B cell (primary cell): ENCODE data around the gene PHF21B. TPM values are rescaled to one million over a fixed set of nuclear protein-coding genes. Genes with fewer than 3 reads are reported as not detected.

ENCODE experiments used
- ATAC-seq: fragments of 200-7000 bp; cut with Tn5 transposase; one replicate; pipeline ENCODE4 v1.10.0; 2021; ENCODE audit warnings: low read depth, mild to moderate bottlenecking, moderate number of reproducible peaks, moderate library complexity
- CTCF ChIA-PET: fragments of 350-600 bp; sonication (Branson Sonifier 250); formaldehyde crosslinking; loops from one replicate; lab custom pipeline; 2021; ENCODE audit warnings: antibody characterized with exemption, inconsistent platforms; lab: Charles Lee
- POLR2A ChIA-PET: fragments of 350-600 bp; sonication (Branson Sonifier 250); formaldehyde crosslinking; loops from one replicate; lab custom pipeline; 2021; ENCODE audit warnings: antibody characterized with exemption; lab: Charles Lee
- DNase-seq: peaks from one replicate; pipeline ENCODE4 v3.0.0; 2013
- H2AFZ ChIP-seq: 2 replicates; pipeline ENCODE4 v1.6.1; 2012; ENCODE audit warnings: mild to moderate bottlenecking, low read depth, low read length; ENCODE audit not compliant: insufficient read depth, poor library complexity, severe bottlenecking
- H3K27ac ChIP-seq, 2 donors: 1 replicate in 1 of 2; 2 replicates in 1 of 2; pipeline ENCODE4 v1.5.1; 2012 to 2013; ENCODE audit warnings: low read length in 2 of 2, mild to moderate bottlenecking in 2 of 2, moderate library complexity in 1 of 2
- H3K27me3 ChIP-seq, 4 experiments: fragments of 200-600 bp in 1 of 4; sonication (generic) in 1 of 4; replicated peaks in 1 of 4; 1 replicate in 2 of 4; 2 replicates in 2 of 4; pipeline versions ENCODE4 v1.6.1 to v1.7.0; 2013 to 2016; ENCODE audit warnings: low read length in 3 of 4, mild to moderate bottlenecking in 2 of 4, mixed read lengths in 1 of 4, moderate library complexity in 1 of 4; ENCODE audit not compliant: insufficient read depth in 4 of 4, control insufficient read depth in 3 of 4; ENCODE audit errors: control extremely low read depth in 1 of 4
- H3K36me3 ChIP-seq, 2 experiments: replicated peaks in 1 of 2; 1 replicate in 1 of 2; 2 replicates in 1 of 2; pipeline versions ENCODE4 v1.6.1 to v1.7.1; 2013; ENCODE audit warnings: low read length in 1 of 2; ENCODE audit not compliant: insufficient read depth in 2 of 2, control insufficient read depth in 1 of 2; ENCODE audit errors: control extremely low read depth in 1 of 2, extremely low read depth in 1 of 2
- H3K4me1 ChIP-seq, 2 donors: fragments of 200-600 bp in 1 of 2; sonication (generic) in 1 of 2; 1 replicate in 1 of 2; 2 replicates in 1 of 2; pipeline versions ENCODE4 v1.5.1 to v1.6.1; 2013 to 2017; ENCODE audit warnings: low read length in 2 of 2; ENCODE audit not compliant: control insufficient read depth in 2 of 2, insufficient read depth in 2 of 2
- H3K4me2 ChIP-seq: replicated peaks from 2 replicates; pipeline ENCODE3; 2012; ENCODE audit warnings: mild to moderate bottlenecking, low read depth, low read length; ENCODE audit not compliant: poor library complexity, severe bottlenecking
- H3K4me3 ChIP-seq, 5 experiments: fragments of 200-600 bp in 1 of 5; sonication (generic) in 1 of 5; 1 replicate in 3 of 5; 2 replicates in 2 of 5; pipeline versions ENCODE4 v1.5.1 to v1.7.0; 2011 to 2016; ENCODE audit warnings: low read length in 4 of 5, mild to moderate bottlenecking in 4 of 5, low read depth in 2 of 5, control low read depth in 1 of 5, moderate library complexity in 1 of 5; ENCODE audit not compliant: insufficient read depth in 1 of 5; ENCODE audit errors: control extremely low read depth in 1 of 5, extremely low read depth in 1 of 5
- H3K79me2 ChIP-seq: fragments of 200-600 bp; sonication (generic); one replicate; pipeline ENCODE4 v1.6.0; 2016; ENCODE audit warnings: low read length; ENCODE audit not compliant: control insufficient read depth, insufficient read depth
- H3K9ac ChIP-seq: fragments of 200-600 bp; sonication (generic); 2 replicates; pipeline ENCODE4 v1.6.1; 2017; ENCODE audit warnings: mild to moderate bottlenecking, low read length, moderate library complexity
- H3K9me3 ChIP-seq, 3 donors: one replicate each; pipeline versions ENCODE4 v1.6.1 to v1.7.1; 2013; ENCODE audit warnings: low read length in 2 of 3; ENCODE audit not compliant: control insufficient read depth in 2 of 3, insufficient read depth in 1 of 3; ENCODE audit errors: control extremely low read depth in 1 of 3
- H4K20me1 ChIP-seq: 2 replicates; pipeline ENCODE4 v1.6.0; 2012; ENCODE audit warnings: mild to moderate bottlenecking, low read length; ENCODE audit not compliant: insufficient read depth, control insufficient read depth, poor library complexity, severe bottlenecking
- H3K27ac Mint-ChIP-seq: one replicate; pipeline ENCODE4 v1.8.0; 2021; ENCODE audit warnings: mixed read lengths
- H3K27me3 Mint-ChIP-seq: one replicate; pipeline ENCODE4 v1.8.0; 2021; ENCODE audit warnings: mixed read lengths
- H3K4me1 Mint-ChIP-seq: one replicate; pipeline ENCODE4 v1.8.0; 2021; ENCODE audit warnings: mixed read lengths
- H3K4me3 Mint-ChIP-seq: one replicate; pipeline ENCODE4 v1.8.0; 2021; ENCODE audit warnings: mixed read lengths
- H3K9me3 Mint-ChIP-seq: one replicate; pipeline ENCODE4 v1.8.0; 2022; ENCODE audit warnings: mixed read lengths; ENCODE audit not compliant: insufficient read depth
- EZH2 ChIP-seq: IDR thresholded peaks from 2 replicates; pipeline ENCODE4 v1.6.1; 2012; ENCODE audit warnings: borderline replicate concordance, low read depth, mild to moderate bottlenecking, moderate library complexity, low read length; ENCODE audit not compliant: insufficient read depth, poor library complexity, severe bottlenecking
- WGBS: methylation state at CpG from one replicate; pipeline ENCODE4 v1.1.5; 2013; ENCODE audit warnings: missing lambda C conversion rate; ENCODE audit not compliant: insufficient coverage; 5-methylcytosine and 5-hydroxymethylcytosine counted together
- intact Hi-C: fragments of 100-400 bp; cut with micrococcal nuclease; formaldehyde crosslinking; loops from one replicate; pipeline ENCODE4 v1.10.0; 2022
- polyA plus RNA-seq: library from polyadenylated mRNA; depleted of rRNA; stranded (reverse); fragments of >200 nt; gene quantifications from 2 replicates; pipeline ENCODE4 v1.2.3, GENCODE V29; 2012
- total RNA-seq, 2 donors: library from RNA; stranded (reverse); fragments of 120-200 nt in 1 of 2; gene quantifications; 1 replicate in 1 of 2; 2 replicates in 1 of 2; pipeline versions ENCODE4 v1.2.3 to v1.2.4, GENCODE V29; 2013 to 2022
- TF ChIP-seq, protein P1 (sequence below): fragments of 200-600 bp; IDR thresholded peaks from one replicate; pipeline ENCODE4 v1.8.0; 2022; ENCODE audit warnings: antibody characterized with exemption, mild to moderate bottlenecking

The PHF21B gene
- total and polyA plus RNA-seq, 2 donors (not counting 1 experiment from before 2014, with no cell fraction given): not detected

DNA sequence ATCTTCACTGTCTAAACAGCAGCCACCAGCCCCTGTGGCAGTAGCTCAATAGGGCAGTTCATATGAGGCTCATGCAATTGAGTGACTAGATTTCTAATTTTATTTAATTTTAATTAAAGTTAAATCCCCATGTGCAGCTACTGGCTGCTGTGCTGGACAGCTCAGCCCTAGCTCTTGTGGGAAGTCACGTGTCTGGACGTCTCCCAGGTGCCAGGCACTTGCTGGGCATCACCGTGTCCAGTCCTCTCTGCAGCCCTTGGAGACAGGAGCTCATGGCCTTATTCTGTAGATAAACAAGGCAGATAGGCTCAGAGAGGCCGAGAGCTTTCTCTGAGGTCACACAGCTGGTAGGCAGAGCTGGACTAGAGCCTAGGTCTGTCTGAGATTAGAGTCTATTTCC lies 162.4 kb downstream of the PHF21B start:
- H3K4me2 ChIP-seq: no peak overlapping the region
- no peaks in the 10 kb centered on the region for H3K4me1 ChIP-seq

DNA sequence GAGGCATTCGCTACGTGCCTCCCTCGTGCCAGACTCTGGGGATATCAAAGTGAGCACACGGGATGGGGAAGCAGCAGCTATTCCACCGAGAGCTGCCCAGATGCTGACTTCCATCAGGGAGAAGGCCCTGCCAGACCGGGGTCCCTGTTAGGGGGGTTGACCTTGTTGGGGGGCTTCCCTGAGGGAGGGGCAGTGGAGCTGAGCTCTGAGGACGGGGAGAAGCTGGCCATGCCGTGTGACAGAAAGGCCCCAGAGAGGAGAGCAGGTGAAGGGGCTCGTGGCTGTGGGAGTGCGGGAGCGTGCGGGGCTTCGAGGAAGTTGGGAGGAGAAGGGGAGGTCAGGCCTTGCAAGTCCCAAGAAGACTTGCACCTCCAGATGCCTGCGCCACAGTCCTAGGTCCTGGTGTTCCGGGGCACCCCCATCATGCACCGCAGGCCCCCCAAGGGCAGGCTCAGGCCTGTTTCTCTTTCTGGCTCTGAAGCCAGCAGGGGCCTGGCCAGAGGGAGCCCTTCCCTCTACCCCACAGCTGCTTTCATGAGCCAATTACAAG lies 163.0 kb downstream of the PHF21B start:
- ChIA-PET POLR2A (no interaction called here), CTCF (no interaction called here)
- H3K36me3 ChIP-seq: no peaks in the 10 kb centered on the region
- H3K79me2 ChIP-seq: no peaks in the 10 kb centered on the region
- H3K4me3 ChIP-seq: no peak overlapping the region
- no peak overlapping the region for H3K9ac ChIP-seq
- WGBS: 93% methylated on average over 14 of the region's 16 CpGs
- Mint-ChIP-seq H3K9me3 (peaks cover 3% of the 10 kb centered on the region), H3K4me3 (no peak overlapping the region), H3K27me3 (peaks cover 7% of the 10 kb centered on the region), H3K4me1 (no peaks in the 10 kb centered on the region), H3K27ac (no peak overlapping the region)
- TF ChIP-seq, protein P1, sequence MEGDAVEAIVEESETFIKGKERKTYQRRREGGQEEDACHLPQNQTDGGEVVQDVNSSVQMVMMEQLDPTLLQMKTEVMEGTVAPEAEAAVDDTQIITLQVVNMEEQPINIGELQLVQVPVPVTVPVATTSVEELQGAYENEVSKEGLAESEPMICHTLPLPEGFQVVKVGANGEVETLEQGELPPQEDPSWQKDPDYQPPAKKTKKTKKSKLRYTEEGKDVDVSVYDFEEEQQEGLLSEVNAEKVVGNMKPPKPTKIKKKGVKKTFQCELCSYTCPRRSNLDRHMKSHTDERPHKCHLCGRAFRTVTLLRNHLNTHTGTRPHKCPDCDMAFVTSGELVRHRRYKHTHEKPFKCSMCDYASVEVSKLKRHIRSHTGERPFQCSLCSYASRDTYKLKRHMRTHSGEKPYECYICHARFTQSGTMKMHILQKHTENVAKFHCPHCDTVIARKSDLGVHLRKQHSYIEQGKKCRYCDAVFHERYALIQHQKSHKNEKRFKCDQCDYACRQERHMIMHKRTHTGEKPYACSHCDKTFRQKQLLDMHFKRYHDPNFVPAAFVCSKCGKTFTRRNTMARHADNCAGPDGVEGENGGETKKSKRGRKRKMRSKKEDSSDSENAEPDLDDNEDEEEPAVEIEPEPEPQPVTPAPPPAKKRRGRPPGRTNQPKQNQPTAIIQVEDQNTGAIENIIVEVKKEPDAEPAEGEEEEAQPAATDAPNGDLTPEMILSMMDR: no peak
- TF ChIP-seq EZH2: no peak
- no peak for ATAC-seq
- H3K9me3 ChIP-seq: peaks cover 0 to 27% (median 0%) of the 10 kb centered on the region in 3 donors
- peaks cover 0 to 6% (median 0%) of the 10 kb centered on the region in 4 experiments for H3K27me3 ChIP-seq
- no peak overlapping the region for H3K27ac ChIP-seq
- H2AFZ ChIP-seq: no peak overlapping the region
- H3K4me2 ChIP-seq: no peak overlapping the region
- no peaks in the 10 kb centered on the region for H3K4me1 ChIP-seq
- no peak for DNase-seq
- intact Hi-C loops: no loop called here
- no peaks in the 10 kb centered on the region for H4K20me1 ChIP-seq

More for the DNA sequence above, 162.4 kb downstream of the PHF21B start:
- ATAC-seq: no peak
- H3K9me3 Mint-ChIP-seq: peaks cover 3% of the 10 kb centered on the region
- ChIA-PET CTCF (no interaction called here), POLR2A (no interaction called here)
- peaks cover 7% of the 10 kb centered on the region for H3K27me3 Mint-ChIP-seq
- no peak for TF ChIP-seq EZH2
- TF ChIP-seq, protein P1: no peak
- intact Hi-C loops: no loop called here
- no peak overlapping the region for H2AFZ ChIP-seq
- H3K4me3 ChIP-seq: no peak overlapping the region
- no peak overlapping the region for H3K9ac ChIP-seq
- no peaks in the 10 kb centered on the region for H4K20me1 ChIP-seq
- no peak overlapping the region for H3K27ac ChIP-seq
- H3K4me3 Mint-ChIP-seq: no peak overlapping the region
- peaks cover 0 to 27% (median 0%) of the 10 kb centered on the region in 3 donors for H3K9me3 ChIP-seq
- H3K36me3 ChIP-seq: no peaks in the 10 kb centered on the region
- no peaks in the 10 kb centered on the region for H3K79me2 ChIP-seq
- peaks cover 0 to 5% (median 0%) of the 10 kb centered on the region in 4 experiments for H3K27me3 ChIP-seq
- H3K27ac Mint-ChIP-seq: no peak overlapping the region
- no peak for DNase-seq
- WGBS: 79% methylated on average over 4 of the region's 4 CpGs
- no peaks in the 10 kb centered on the region for H3K4me1 Mint-ChIP-seq
